ENCODE data around the gene ZNRD2. TPM values are rescaled to one million over a fixed set of nuclear protein-coding genes. Genes with fewer than 3 reads are reported as not detected.
A peak's percentile ranks its signal among the peaks of the same experiment; 100 is the strongest.

The ZNRD2 gene
- total RNA-seq, 2 experiments from 2014 or later: 38.7 to 39.9 TPM

- POLR2A ChIA-PET: interaction anchor here (1.0 to 2.0 kb wide), 5 partner anchors 9 to 115 kb away, joined by 3 to 7 read pairs (median 4); partner anchors contain the start of genes EHBP1L1 and FAM89B
- Mint-ChIP-seq H3K4me1 (ENCODE audit: low read depth) (peaks cover 9% of the 10 kb centered on the region), H3K36me3 (ENCODE audit: low read depth) (peaks cover 44% of the 10 kb centered on the region), H3K27ac (no peak overlapping the region), H3K4me3 (peak overlapping the region; percentile 11), H3K27me3 (no peaks in the 10 kb centered on the region), H3K9me3 (no peaks in the 10 kb centered on the region)
- Histone ChIP-seq H3K27me3 (ENCODE audit: control insufficient read depth in 1 of 2, insufficient read depth in 2 of 2, low read length in 2 of 2) (no peaks in the 10 kb centered on the region), H3K4me3 (ENCODE audit: low read length) (no peak overlapping the region), H3K36me3 (ENCODE audit: insufficient read depth, low read length) (peaks cover 49% of the 10 kb centered on the region), H3K27ac (ENCODE audit: low read depth in 1 of 2, low read length in 2 of 2) (no peak overlapping the region), H3K9me3 (ENCODE audit: control insufficient read depth in 1 of 2, insufficient read depth in 1 of 2, low read length in 2 of 2) (no peaks in the 10 kb centered on the region), H3K4me1 (ENCODE audit: insufficient read depth, low read length) (peaks cover 22% of the 10 kb centered on the region)
- DNase-seq: no peak
- intact Hi-C loops (cut with DNase I, micrococcal nuclease): no loop called here
- TF ChIP-seq, protein P1, sequence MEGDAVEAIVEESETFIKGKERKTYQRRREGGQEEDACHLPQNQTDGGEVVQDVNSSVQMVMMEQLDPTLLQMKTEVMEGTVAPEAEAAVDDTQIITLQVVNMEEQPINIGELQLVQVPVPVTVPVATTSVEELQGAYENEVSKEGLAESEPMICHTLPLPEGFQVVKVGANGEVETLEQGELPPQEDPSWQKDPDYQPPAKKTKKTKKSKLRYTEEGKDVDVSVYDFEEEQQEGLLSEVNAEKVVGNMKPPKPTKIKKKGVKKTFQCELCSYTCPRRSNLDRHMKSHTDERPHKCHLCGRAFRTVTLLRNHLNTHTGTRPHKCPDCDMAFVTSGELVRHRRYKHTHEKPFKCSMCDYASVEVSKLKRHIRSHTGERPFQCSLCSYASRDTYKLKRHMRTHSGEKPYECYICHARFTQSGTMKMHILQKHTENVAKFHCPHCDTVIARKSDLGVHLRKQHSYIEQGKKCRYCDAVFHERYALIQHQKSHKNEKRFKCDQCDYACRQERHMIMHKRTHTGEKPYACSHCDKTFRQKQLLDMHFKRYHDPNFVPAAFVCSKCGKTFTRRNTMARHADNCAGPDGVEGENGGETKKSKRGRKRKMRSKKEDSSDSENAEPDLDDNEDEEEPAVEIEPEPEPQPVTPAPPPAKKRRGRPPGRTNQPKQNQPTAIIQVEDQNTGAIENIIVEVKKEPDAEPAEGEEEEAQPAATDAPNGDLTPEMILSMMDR (IDR thresholded peaks at IDR 0.05): no peak
- CTCF ChIA-PET: interaction anchor here (2.1 kb wide), 1 partner anchor 15 kb away, joined by 6 read pairs; no protein-coding TSS in a partner anchor
- no peak for ATAC-seq (ENCODE audit: poor library complexity)
Observed at GRCh38 chr11:65537296-65537597, 33.0 kb upstream of the ZNRD2 start.

DNA sequence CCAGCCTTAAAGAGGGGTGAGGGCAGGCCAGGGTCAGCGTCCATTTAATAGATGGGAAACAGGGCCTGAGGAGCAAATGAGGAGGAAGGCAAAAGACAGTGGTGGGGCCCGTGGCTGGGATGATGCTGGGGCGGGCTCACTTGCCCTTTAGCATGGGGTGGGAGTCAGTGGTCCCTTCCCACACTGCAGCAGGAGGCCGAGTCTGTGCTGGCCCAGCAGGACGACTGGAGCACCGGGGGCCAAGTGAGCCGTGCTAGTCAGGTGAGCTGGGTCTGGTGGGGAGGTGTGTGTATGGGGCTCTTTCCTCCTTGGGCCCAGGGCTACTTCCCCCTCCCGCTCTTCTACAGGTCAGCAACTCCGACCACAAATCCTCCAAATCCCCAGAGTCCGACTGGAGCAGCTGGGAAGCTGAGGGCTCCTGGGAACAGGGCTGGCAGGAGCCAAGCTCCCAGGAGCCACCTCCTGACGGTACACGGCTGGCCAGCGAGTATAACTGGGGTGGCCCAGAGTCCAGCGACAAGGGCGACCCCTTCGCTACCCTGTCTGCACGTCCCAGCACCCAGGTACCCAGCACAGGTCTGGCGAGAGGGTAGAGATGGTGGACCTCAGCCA, 32.6 kb upstream of the ZNRD2 start:
- no peak for ATAC-seq (ENCODE audit: poor library complexity)
- peak overlapping the region; percentile 11 for H3K4me3 Mint-ChIP-seq

DNA sequence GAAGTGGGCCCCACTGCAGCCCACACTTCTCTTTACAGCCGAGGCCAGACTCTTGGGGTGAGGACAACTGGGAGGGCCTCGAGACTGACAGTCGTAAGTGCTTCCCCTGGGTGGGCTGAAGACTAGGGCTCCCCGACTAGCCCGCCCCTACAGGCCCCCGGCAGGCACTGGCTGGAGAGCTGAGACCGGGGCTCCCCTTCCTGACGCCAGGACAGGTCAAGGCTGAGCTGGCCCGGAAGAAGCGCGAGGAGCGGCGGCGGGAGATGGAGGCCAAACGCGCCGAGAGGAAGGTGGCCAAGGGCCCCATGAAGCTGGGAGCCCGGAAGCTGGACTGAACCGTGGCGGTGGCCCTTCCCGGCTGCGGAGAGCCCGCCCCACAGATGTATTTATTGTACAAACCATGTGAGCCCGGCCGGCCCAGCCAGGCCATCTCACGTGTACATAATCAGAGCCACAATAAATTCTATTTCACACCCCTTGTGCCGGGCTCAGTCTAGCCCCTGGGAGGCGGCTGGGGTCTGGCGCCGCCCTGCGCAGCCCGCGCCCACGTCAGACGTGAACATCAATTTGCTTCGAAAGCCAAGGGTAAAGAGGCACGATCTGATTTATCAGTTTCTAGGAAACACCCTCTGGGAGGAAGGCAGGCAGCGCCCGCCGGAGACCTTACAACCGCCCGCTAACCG, 31.9 kb upstream of the ZNRD2 start:
- H3K4me1 Mint-ChIP-seq (ENCODE audit: low read depth): peaks cover 9% of the 10 kb centered on the region
- Histone ChIP-seq H3K27me3 (ENCODE audit: control insufficient read depth in 1 of 2, insufficient read depth in 2 of 2, low read length in 2 of 2) (no peaks in the 10 kb centered on the region), H3K4me1 (ENCODE audit: insufficient read depth, low read length) (peaks cover 22% of the 10 kb centered on the region), H3K27ac (ENCODE audit: low read depth in 1 of 2, low read length in 2 of 2) (no peak overlapping the region), H3K4me3 (ENCODE audit: low read length) (no peak overlapping the region), H3K9me3 (ENCODE audit: control insufficient read depth in 1 of 2, insufficient read depth in 1 of 2, low read length in 2 of 2) (no peaks in the 10 kb centered on the region), H3K36me3 (ENCODE audit: insufficient read depth, low read length) (peaks cover 38% of the 10 kb centered on the region)
- ChIA-PET CTCF (interaction anchor here (1.2 to 3.0 kb wide), 4 partner anchors 13 to 56 kb away, joined by 3 to 30 read pairs (median 4); partner anchors contain the start of gene EHBP1L1), POLR2A (interaction anchor here (1.2 to 4.8 kb wide), 5 partner anchors 8 to 114 kb away, joined by 3 to 32 read pairs (median 4); partner anchors contain the start of genes FAM89B, MAP3K11, PCNX3 and SCYL1)
- H3K27ac Mint-ChIP-seq: peak overlapping the region; percentile 44
- peaks cover 47% of the 10 kb centered on the region for H3K36me3 Mint-ChIP-seq (ENCODE audit: low read depth)
- TF ChIP-seq, protein P1 (IDR thresholded peaks at IDR 0.05): no peak
- peak overlapping the region; percentile 60 for H3K4me3 Mint-ChIP-seq
- no peak for ATAC-seq (ENCODE audit: poor library complexity)
- intact Hi-C loops (cut with DNase I, micrococcal nuclease): no loop called here
- peak in 1 of 14 experiments; percentile 45 for DNase-seq
- H3K9me3 Mint-ChIP-seq: no peaks in the 10 kb centered on the region
- H3K27me3 Mint-ChIP-seq: no peaks in the 10 kb centered on the region

More for the DNA sequence above, 32.6 kb upstream of the ZNRD2 start:
- Mint-ChIP-seq H3K36me3 (ENCODE audit: low read depth) (peaks cover 47% of the 10 kb centered on the region), H3K4me1 (ENCODE audit: low read depth) (peaks cover 9% of the 10 kb centered on the region), H3K27ac (no peak overlapping the region), H3K9me3 (no peaks in the 10 kb centered on the region), H3K27me3 (no peaks in the 10 kb centered on the region)
- no peaks in the 10 kb centered on the region for H3K9me3 ChIP-seq (ENCODE audit: control insufficient read depth in 1 of 2, insufficient read depth in 1 of 2, low read length in 2 of 2)
- TF ChIP-seq, protein P1 (IDR thresholded peaks at IDR 0.05): no peak
- CTCF ChIA-PET: interaction anchor here (1.2 to 2.1 kb wide), 3 partner anchors 14 to 57 kb away, joined by 3 to 6 read pairs (median 3); no protein-coding TSS in a partner anchor
- peaks cover 22% of the 10 kb centered on the region for H3K4me1 ChIP-seq (ENCODE audit: insufficient read depth, low read length)
- intact Hi-C loops (cut with DNase I, micrococcal nuclease): no loop called here
- peak in 1 of 14 experiments; percentile 36 for DNase-seq
- POLR2A ChIA-PET: interaction anchor here (1.2 to 2.0 kb wide), 5 partner anchors 9 to 115 kb away, joined by 3 to 7 read pairs (median 4); partner anchors contain the start of genes EHBP1L1, FAM89B and SCYL1
- peaks cover 44% of the 10 kb centered on the region for H3K36me3 ChIP-seq (ENCODE audit: insufficient read depth, low read length)
- H3K4me3 ChIP-seq (ENCODE audit: low read length): no peak overlapping the region
- H3K27me3 ChIP-seq (ENCODE audit: control insufficient read depth in 1 of 2, insufficient read depth in 2 of 2, low read length in 2 of 2): no peaks in the 10 kb centered on the region
- no peak overlapping the region for H3K27ac ChIP-seq (ENCODE audit: low read depth in 1 of 2, low read length in 2 of 2)

Data from CD4-positive, alpha-beta T cell (primary cell).